Measurements from ENCODE around the gene PCMTD2. TPM values are rescaled to one million over a fixed set of nuclear protein-coding genes. Genes with fewer than 3 reads are reported as not detected.

Gene PCMTD2
- total RNA-seq, 1 experiment from 2014 or later = 45.7 TPM

DNA sequence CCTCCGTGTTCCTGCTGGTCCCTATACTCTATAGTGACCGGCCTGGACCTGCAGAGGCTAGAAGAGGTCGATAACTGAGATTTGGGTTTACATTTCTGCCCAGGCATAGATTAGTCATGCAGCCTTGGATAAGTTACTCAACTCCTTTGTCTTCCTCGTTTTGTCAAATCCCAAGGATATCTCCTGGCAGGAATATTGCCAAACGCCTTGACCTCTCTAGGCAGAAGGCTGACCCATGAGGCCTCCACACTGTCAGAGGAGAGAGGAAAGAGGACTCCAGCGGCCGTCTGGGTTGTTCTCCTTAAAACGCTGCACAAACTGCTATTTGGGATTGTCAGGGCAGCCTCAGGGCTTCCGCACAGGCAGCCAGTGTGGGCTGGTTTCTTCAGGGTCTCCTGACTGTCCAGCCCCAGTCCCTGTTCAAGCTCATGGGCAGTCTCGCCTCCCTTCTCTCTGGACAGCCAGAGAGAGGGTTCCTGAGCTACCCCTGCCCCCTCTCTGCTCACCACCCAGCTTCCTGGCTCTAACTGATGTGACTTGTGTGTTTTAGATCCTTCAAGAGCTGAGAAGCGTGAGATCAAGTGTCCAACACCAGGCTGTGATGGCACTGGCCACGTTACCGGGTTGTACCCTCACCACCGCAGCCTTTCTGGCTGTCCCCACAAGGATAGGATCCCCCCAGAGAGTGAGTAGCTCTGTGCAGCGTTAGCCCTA, 44.7 kb upstream of the PCMTD2 start:
- Histone ChIP-seq H3K4me1 (ENCODE audit: insufficient read depth, low read length) (no peaks in the 10 kb centered on the region), H3K9me3 (ENCODE audit: low read length) (no peaks in the 10 kb centered on the region), H2AFZ (ENCODE audit: low read length) (no peak overlapping the region), H3K27me3 (ENCODE audit: low read length) (peaks cover 42% of the 10 kb centered on the region), H3K27ac (ENCODE audit: low read length) (no peak overlapping the region), H3K4me2 (ENCODE audit: low read length) (no peak overlapping the region), H3K9ac (ENCODE audit: low read length) (no peak overlapping the region), H4K20me1 (ENCODE audit: low read length) (no peaks in the 10 kb centered on the region), H3K4me3 (ENCODE audit: low read length) (no peak overlapping the region), H3K36me3 (ENCODE audit: low read depth, low read length) (no peaks in the 10 kb centered on the region), H3K9me2 (replicated peaks; ENCODE audit: low read length) (no peaks in the 10 kb centered on the region), H3F3A (ENCODE audit: low read length, unreplicated experiment) (no peaks in the 10 kb centered on the region), H3K79me2 (ENCODE audit: low read length) (no peaks in the 10 kb centered on the region)
- TF ChIP-seq EZH2phosphoT487 (IDR thresholded peaks at IDR 0.05; ENCODE audit: borderline replicate concordance, low read length) (no peak), EZH2 (IDR thresholded peaks at IDR 0.05; ENCODE audit: low read length, unreplicated experiment) (no peak)
- TF ChIP-seq, protein P1, sequence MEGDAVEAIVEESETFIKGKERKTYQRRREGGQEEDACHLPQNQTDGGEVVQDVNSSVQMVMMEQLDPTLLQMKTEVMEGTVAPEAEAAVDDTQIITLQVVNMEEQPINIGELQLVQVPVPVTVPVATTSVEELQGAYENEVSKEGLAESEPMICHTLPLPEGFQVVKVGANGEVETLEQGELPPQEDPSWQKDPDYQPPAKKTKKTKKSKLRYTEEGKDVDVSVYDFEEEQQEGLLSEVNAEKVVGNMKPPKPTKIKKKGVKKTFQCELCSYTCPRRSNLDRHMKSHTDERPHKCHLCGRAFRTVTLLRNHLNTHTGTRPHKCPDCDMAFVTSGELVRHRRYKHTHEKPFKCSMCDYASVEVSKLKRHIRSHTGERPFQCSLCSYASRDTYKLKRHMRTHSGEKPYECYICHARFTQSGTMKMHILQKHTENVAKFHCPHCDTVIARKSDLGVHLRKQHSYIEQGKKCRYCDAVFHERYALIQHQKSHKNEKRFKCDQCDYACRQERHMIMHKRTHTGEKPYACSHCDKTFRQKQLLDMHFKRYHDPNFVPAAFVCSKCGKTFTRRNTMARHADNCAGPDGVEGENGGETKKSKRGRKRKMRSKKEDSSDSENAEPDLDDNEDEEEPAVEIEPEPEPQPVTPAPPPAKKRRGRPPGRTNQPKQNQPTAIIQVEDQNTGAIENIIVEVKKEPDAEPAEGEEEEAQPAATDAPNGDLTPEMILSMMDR (conservative IDR thresholded peaks at IDR 0.05; ENCODE audit: low read depth, low read length) = no peak
- ChIA-PET POLR2A (ENCODE audit: unreplicated experiment) (no interaction called here), CTCF (no interaction called here)
- DNase-seq (no peak), ATAC-seq (no peak; the same call in 1 of the 2 replicates)
- BruUV-seq (replicated peaks) = no TSS peak
- intact Hi-C loops (cut with micrococcal nuclease) = no loop called here

DNA sequence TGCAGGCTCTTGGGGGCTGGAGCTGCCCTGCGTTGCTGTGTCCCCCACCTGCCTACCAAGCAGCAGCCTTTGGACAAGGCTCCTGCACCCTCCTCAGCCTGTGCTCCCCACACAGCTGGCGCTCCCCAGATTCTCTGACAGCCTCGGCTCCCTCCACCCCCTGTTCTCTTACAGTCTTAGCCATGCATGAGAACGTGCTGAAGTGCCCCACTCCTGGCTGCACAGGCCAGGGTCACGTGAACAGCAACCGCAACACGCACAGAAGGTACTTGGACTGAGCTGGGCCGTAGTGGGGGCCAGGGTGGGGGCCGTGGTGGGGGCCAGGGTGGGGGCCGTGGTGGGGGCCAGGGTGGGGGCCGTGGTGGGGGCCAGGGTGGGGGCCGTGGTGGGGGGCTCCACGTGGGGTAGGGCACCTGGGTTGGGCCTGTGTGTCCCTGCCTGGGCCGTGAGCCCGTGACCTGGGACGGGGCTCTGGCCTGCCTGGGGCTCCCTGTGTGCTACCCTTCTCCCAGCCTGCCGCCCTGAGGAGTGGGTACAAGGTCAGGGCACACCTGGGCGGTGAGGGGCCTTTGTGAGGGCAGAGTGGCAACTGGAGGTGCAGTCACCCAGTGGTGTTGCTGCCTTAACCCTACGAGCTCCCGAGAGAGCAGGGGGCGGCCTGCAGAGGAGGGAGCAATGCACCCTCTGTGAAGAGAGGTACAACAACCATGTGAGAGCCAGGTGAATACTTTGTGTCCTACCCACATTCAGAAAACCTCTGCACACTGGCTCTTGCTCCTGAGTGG, 43.5 kb upstream of the PCMTD2 start:
- ChIA-PET CTCF (no interaction called here), POLR2A (ENCODE audit: unreplicated experiment) (no interaction called here)
- peaks cover 39% of the 10 kb centered on the region for H3K27me3 ChIP-seq (ENCODE audit: low read length)
- no peaks in the 10 kb centered on the region for H3K4me1 ChIP-seq (ENCODE audit: insufficient read depth, low read length)
- H4K20me1 ChIP-seq (ENCODE audit: low read length) = no peaks in the 10 kb centered on the region
- no peaks in the 10 kb centered on the region for H3F3A ChIP-seq (ENCODE audit: low read length, unreplicated experiment)
- TF ChIP-seq, protein P1 (conservative IDR thresholded peaks at IDR 0.05; ENCODE audit: low read depth, low read length) = no peak
- no peak for TF ChIP-seq EZH2phosphoT487 (IDR thresholded peaks at IDR 0.05; ENCODE audit: borderline replicate concordance, low read length)
- H3K4me2 ChIP-seq (ENCODE audit: low read length) = no peak overlapping the region
- H3K9ac ChIP-seq (ENCODE audit: low read length) = no peak overlapping the region
- DNase-seq = no peak
- no peak for ATAC-seq
- H3K79me2 ChIP-seq (ENCODE audit: low read length) = no peaks in the 10 kb centered on the region
- no peak overlapping the region for H3K27ac ChIP-seq (ENCODE audit: low read length)
- intact Hi-C loops (cut with micrococcal nuclease) = no loop called here
- BruUV-seq (replicated peaks) = no TSS peak
- H3K36me3 ChIP-seq (ENCODE audit: low read depth, low read length) = no peaks in the 10 kb centered on the region
- H3K4me3 ChIP-seq (ENCODE audit: low read length) = no peak overlapping the region
- H3K9me2 ChIP-seq (replicated peaks; ENCODE audit: low read length) = no peaks in the 10 kb centered on the region
- H2AFZ ChIP-seq (ENCODE audit: low read length) = no peak overlapping the region
- no peaks in the 10 kb centered on the region for H3K9me3 ChIP-seq (ENCODE audit: low read length)

DNA sequence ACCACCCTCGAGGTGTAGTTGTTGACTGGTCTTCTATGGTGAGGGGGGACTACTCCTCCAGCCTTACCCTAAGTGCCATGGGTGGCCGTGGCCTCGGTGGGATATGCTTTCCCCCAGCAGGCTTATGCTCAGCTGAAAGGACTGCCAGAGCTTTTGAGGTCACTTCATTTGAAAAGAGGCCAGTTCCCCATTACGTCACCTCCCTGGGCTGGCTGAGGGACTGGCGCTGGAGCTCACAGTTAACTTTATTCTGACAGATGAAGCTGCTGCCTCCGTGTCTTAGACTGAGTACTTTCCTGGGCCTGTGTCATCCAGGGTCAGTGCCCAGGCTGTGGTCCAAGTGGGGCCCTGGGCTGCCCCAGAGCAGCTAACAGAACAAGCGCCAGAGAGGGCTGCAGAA, 42.8 kb upstream of the PCMTD2 start:
- DNase-seq (no peak), ATAC-seq (no peak)
- Histone ChIP-seq H4K20me1 (ENCODE audit: low read length) (no peaks in the 10 kb centered on the region), H3K9ac (ENCODE audit: low read length) (no peak overlapping the region), H3K27me3 (ENCODE audit: low read length) (peaks cover 39% of the 10 kb centered on the region), H3K4me1 (ENCODE audit: insufficient read depth, low read length) (no peaks in the 10 kb centered on the region), H3K4me3 (ENCODE audit: low read length) (no peak overlapping the region), H3K79me2 (ENCODE audit: low read length) (no peaks in the 10 kb centered on the region), H3K9me2 (replicated peaks; ENCODE audit: low read length) (no peaks in the 10 kb centered on the region), H3K27ac (ENCODE audit: low read length) (no peak overlapping the region), H3K36me3 (ENCODE audit: low read depth, low read length) (no peaks in the 10 kb centered on the region), H3F3A (ENCODE audit: low read length, unreplicated experiment) (no peaks in the 10 kb centered on the region), H2AFZ (ENCODE audit: low read length) (no peak overlapping the region), H3K4me2 (ENCODE audit: low read length) (no peak overlapping the region), H3K9me3 (ENCODE audit: low read length) (no peaks in the 10 kb centered on the region)
- CTCF ChIA-PET = no interaction called here
- POLR2A ChIA-PET (ENCODE audit: unreplicated experiment) = no interaction called here
- no TSS peak for BruUV-seq (replicated peaks)
- intact Hi-C loops (cut with micrococcal nuclease) = no loop called here
- TF ChIP-seq EZH2 (IDR thresholded peaks at IDR 0.05; ENCODE audit: low read length, unreplicated experiment) = no peak
- TF ChIP-seq, protein P1 (conservative IDR thresholded peaks at IDR 0.05; ENCODE audit: low read depth, low read length) = no peak
- TF ChIP-seq EZH2phosphoT487 (IDR thresholded peaks at IDR 0.05; ENCODE audit: borderline replicate concordance, low read length) = no peak
